Stomach (tissue), 4 donors: ENCODE data around the gene HNF1B.
A peak's percentile ranks its signal among the peaks of the same experiment; 100 is the strongest.

ENCODE experiments used
- EP300 ChIP-seq: sonication (generic); formaldehyde crosslinking; IDR thresholded peaks from one replicate; pipeline ENCODE4 v1.6.1; 2017; ENCODE audit warnings: antibody characterized with exemption
- POLR2A ChIP-seq, 4 donors: fragments of 450-650 bp; IDR thresholded peaks; one replicate each; pipeline ENCODE4 v1.6.1; 2016; ENCODE audit warnings: antibody characterized with exemption in 4 of 4, control low read depth in 2 of 4, mild to moderate bottlenecking in 1 of 4, moderate library complexity in 1 of 4
- POLR2AphosphoS5 ChIP-seq, 3 donors: sonication (generic); formaldehyde crosslinking; IDR thresholded peaks; one replicate each; pipeline ENCODE4 v1.6.1; 2016; ENCODE audit warnings: antibody characterized with exemption in 3 of 3
- TF ChIP-seq, protein P1 (sequence below), 7 experiments: fragments of 450-650 bp in 4 of 7; fragments of 200-600 bp in 3 of 7; sonication (generic) in 3 of 7; IDR thresholded peaks; one replicate each; pipeline ENCODE4 v1.5.1; 2016 to 2019; ENCODE audit warnings: antibody characterized with exemption in 7 of 7, control low read depth in 2 of 7, mild to moderate bottlenecking in 1 of 7

DNA sequence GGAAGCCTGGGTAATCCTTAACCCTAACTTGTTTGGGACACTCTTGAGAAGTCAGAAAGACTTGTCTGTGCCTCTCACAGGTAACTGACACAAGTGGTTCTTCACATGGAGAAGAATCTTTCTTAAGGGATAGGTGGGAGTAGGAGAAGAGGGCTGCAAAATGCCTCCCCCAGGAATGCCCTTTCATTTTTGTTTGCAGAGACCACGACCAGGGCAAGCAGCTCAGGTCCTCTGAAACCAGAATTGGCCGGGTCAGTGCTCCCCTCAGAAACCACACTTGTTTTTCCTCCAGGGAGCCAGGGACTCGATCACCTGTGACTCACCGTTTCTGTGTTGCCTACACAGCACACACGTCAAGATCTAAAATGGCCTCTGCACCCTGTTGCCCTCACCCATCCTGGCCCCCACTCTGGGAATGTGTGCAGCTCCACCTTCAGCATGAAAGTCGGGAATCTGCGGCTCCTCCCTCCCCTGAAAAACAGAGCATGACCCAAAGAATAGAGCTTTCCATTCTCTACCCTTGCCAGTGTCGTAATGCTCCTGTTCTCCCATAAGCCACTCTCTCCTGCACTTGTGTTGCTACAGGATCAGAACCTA is 36.1 kb downstream of the HNF1B start:
- TF ChIP-seq, protein P1, sequence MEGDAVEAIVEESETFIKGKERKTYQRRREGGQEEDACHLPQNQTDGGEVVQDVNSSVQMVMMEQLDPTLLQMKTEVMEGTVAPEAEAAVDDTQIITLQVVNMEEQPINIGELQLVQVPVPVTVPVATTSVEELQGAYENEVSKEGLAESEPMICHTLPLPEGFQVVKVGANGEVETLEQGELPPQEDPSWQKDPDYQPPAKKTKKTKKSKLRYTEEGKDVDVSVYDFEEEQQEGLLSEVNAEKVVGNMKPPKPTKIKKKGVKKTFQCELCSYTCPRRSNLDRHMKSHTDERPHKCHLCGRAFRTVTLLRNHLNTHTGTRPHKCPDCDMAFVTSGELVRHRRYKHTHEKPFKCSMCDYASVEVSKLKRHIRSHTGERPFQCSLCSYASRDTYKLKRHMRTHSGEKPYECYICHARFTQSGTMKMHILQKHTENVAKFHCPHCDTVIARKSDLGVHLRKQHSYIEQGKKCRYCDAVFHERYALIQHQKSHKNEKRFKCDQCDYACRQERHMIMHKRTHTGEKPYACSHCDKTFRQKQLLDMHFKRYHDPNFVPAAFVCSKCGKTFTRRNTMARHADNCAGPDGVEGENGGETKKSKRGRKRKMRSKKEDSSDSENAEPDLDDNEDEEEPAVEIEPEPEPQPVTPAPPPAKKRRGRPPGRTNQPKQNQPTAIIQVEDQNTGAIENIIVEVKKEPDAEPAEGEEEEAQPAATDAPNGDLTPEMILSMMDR (IDR thresholded peaks at IDR 0.05) = no peak
- TF ChIP-seq POLR2A (IDR thresholded peaks at IDR 0.05) = no peak
- peak in 2 of 3 donors; percentile 62 to 77 for TF ChIP-seq POLR2AphosphoS5 (IDR thresholded peaks at IDR 0.05)
- no peak for TF ChIP-seq EP300
